ENCODE data around the gene PRXL2C.

PRXL2C gene

DNA sequence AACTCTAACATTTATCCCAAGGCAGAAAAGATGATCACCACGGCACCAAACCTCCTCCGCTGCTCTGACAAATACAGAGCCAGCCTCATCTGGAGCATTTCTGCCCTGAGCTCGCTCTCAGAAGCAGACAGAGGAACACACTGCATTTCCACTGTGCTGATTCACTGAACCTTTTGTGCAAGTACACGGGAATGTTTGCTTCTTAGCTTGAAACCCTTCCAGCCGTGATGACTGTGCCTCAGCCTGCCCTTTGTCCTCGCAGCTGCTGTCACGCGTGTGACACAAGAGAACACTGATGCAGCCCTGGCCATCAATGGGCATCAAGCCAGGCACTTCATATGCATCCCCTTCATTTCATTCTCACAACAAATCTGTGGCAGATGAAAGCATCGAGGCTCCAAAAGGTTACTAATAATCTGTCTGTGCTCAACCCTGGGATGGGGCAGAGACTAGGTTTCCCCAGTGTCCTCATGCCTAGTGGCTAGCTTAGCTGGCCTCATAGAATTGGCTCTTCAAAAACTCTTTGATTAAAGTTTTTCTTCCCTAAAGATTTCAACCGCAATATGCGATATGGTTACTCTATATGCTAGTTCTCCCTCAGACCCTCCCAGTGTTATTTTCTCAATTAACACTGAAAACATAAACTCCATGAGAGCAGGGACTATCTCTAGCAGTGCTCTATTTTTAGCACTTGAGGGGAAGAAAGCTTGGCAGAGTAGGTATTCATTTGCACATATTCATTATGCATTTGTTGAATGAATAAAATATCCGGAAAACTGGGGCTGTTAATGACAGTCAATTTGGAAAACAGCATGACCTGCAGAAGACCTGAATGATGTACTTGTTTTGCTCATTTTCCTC lies 42.8 kb downstream of the PRXL2C start:
- DNase-seq (ENCODE audit: low spot score), result peak; percentile 87
- FAIRE-seq, result peak; percentile 91

DNA sequence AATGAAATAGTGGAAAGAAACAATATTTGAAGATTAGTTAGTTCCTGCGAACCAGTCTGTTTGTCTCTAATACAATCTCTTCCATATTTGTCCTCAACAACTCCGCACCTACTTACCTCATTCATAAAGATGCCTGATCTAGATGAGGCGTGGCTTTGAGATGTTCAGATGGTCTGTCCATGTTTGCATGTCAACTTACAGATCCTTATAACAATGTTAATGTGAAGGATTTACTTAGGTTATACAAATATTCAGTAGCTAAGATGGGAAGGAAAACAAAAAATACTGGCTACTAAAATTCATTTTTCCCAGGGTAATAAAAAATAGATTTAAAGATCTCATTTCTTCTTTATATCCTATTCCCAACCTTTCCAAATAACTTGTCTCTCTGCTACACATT lies 43.8 kb downstream of the PRXL2C start:
- no peak for FAIRE-seq

DNA sequence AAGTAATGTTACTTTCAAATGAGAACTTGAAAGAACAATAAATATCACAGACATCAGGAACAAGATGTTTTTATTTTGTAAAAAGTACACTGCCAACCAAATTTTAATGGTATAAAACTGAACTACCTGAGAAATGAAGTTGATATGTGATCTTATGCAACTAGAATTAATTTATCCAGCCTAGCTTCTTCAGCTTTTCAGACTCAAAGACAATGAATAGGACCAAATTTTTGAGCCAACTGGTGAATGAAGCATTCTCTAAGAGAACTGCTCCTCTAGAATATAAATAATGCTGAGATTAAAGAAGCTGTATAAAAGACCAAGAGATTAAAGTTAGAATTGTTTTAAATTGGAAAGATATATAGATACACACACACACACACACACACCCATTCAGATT lies 45.4 kb downstream of the PRXL2C start:
- no peak for DNase-seq (ENCODE audit: low spot score)
- FAIRE-seq, result no peak

More for the DNA sequence above, 43.8 kb downstream of the PRXL2C start:
- no peak for DNase-seq (ENCODE audit: low spot score)

DNA sequence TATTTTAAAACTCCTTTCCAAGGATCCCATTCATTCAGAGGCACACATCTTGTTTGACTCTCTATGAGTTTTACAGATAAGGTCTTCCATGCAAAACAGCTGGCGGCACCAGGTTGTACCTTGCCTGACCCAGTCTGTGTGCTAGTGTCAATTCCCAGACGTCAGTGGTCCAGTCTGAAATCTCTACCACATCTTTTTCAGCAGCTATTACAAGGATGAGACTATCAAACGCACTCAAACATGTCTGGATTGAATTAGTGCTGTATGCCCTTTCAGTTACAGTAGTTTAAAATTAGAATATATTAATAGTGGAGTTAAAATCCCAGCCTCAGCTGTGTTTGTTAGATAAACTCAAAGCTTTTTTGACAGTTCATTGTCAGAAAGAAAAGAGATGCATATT lies 47.1 kb downstream of the PRXL2C start:
- no peak for DNase-seq (ENCODE audit: low spot score)
- no peak for FAIRE-seq

DNA sequence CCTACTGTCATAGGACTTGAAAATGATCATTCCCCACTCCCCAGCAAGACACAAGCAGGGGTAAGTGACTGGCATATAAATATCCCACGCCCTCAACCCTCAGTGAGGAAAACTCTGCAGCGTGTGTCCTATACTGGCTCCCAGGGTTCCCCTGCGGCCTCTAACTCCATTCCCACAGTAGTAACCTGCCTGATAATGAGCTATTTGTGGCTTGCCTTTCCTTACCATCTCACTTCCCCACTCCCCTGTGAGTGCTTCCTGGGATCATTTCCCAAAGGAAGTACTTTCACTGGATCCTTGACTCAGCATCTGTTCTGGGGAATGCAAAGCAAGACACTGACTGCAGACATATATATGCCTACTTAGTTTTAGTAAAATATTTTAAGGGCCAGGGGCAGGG lies 49.8 kb downstream of the PRXL2C start:
- DNase-seq (ENCODE audit: low spot score) (no peak), FAIRE-seq (no peak)

DNA sequence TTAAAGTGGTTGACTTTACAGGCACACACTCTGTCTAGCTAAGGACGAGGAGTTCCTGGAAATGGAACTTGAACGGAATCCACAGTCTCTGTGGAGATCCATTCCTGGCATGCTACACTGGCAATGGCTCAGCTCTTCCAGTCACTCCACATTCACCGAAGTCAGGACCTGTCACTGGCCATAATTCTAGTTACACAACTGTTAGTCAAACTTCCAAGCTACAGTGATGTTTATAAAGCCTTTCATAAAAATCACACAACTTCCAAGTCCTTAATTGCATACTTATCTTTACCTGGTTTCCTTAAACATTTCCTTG lies 51.2 kb downstream of the PRXL2C start:
- FAIRE-seq, result no peak

DNA sequence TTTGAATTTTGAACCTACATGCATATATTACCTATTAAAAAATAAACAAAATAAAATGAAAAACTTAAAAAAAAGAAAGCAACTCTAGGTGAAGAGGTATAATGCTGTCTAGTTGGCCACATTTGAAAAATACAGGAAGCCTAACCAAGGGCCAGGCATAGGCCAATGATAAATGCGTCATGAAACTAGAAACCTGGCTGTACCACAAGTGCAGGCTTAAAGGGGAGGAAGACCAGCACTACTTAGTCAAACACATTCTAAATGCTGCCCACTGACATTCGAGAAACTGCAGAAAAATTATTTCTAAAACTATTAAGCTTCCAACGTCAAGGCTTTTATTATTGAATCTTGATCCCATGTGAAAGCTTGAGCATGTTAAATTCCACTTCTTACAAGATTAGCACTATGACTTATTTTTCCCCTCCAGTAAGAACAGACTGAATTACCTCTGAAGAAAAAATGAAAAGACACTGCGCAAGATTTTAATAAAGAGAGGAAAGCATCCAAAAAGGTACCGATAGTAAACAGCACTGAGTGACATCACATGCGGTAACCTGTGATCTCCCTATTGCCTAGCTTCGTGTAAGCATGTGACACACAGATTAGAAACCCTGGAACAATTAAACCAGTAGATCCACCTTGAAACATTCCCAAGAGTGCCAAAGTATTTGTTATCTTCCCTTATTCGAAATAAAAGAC lies 51.7 kb downstream of the PRXL2C start:
- DNase-seq (ENCODE audit: low spot score) (no peak), FAIRE-seq (no peak)

More for the DNA sequence above, 51.2 kb downstream of the PRXL2C start:
- DNase-seq (ENCODE audit: low spot score), result no peak

DNA sequence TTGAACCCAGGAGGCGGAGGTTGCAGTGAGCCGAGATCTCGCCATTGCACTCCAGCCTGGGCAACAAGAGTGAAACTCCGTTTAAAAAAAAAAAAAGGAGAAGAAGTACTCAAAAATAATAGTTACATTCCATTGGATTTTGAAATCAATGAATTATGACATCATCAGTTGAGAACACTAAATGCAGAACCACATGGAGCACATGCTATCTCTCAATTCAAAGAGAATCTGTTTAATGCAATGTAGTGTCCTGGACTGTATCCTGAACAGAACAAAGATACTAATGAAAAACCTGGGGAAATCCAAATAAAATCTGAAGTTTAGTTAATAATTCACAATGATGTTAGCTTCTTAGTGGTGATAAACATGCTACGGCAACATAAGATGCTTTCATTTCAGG lies 55.8 kb downstream of the PRXL2C start:
- no peak for FAIRE-seq
- no peak for DNase-seq (ENCODE audit: low spot score)

DNA sequence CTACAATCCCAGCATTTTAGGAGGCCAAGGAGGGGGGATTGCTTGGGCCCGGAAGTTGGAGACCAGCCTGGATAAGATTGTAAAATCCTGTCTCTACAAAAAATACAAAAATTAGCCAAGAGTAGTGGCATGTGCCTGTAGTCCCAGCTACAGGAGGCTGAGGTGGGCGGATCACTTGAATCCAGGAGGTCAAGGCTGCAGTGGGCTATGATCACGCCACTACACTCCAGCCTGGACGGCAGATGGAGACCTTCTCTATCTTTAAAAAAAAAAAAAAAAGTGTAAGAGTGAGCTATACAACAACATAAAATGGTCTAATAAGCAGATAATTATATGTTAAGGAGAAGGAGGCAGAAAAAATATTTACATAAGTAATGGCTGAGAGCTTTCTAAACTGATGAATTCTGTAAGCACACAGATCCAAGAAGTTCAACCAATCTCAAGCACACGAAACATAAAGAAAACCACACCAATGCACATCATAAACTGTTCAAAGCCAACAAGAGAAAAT lies 58.5 kb downstream of the PRXL2C start:
- FAIRE-seq (no peak), DNase-seq (ENCODE audit: low spot score) (no peak)
